ENCODE results near the gene UGT1A5. TPM values are rescaled to one million over a fixed set of nuclear protein-coding genes. Genes with fewer than 3 reads are reported as not detected.

The UGT1A5 gene
- total and polyA plus RNA-seq, 2 of the 4 experiments (the other 2 are of a cell fraction), result not detected

DNA sequence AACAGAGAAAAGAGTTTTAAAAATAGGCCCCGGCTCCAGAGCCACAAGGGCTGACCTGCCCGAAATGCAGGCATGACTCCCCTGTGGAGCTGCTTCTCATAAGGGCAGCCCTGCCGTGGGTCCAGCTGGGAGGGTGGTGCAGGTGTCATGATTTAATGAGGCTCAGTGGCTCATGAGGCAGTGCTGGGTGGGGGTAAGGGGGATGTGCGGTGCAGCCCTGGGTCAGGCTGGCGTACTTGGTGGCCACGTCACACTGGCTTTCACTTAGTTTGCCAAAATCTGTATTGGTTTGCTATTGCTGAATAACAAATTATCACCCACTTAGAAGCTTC lies 108.0 kb downstream of the UGT1A5 start:
- no peaks in the 10 kb centered on the region for H3K4me1 ChIP-seq (ENCODE audit: control insufficient read depth, insufficient read depth, low read length)
- no peak for TF ChIP-seq MXI1 (IDR thresholded peaks at IDR 0.05; ENCODE audit: borderline replicate concordance, low read depth, low read length)
- TF ChIP-seq CHD1 (IDR thresholded peaks at IDR 0.05; ENCODE audit: low read depth, low read length), result no peak
- no peak for TF ChIP-seq RCOR1 (IDR thresholded peaks at IDR 0.05; ENCODE audit: insufficient replicate concordance, low read length)
- no peak for TF ChIP-seq SMC3 (IDR thresholded peaks at IDR 0.05; ENCODE audit: low read depth, low read length)
- no peak for TF ChIP-seq CTCF (conservative IDR thresholded peaks at IDR 0.05; ENCODE audit: low read depth, low read length)
- TF ChIP-seq, protein P1, sequence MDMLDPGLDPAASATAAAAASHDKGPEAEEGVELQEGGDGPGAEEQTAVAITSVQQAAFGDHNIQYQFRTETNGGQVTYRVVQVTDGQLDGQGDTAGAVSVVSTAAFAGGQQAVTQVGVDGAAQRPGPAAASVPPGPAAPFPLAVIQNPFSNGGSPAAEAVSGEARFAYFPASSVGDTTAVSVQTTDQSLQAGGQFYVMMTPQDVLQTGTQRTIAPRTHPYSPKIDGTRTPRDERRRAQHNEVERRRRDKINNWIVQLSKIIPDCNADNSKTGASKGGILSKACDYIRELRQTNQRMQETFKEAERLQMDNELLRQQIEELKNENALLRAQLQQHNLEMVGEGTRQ (IDR thresholded peaks at IDR 0.05; ENCODE audit: low read depth, low read length), result no peak
- TF ChIP-seq FOS (IDR thresholded peaks at IDR 0.05; ENCODE audit: low read depth, low read length), result no peak
- no peak for TF ChIP-seq RAD21 (IDR thresholded peaks at IDR 0.05; ENCODE audit: low read length)
- no peak for TF ChIP-seq NFE2L2 (IDR thresholded peaks at IDR 0.05; ENCODE audit: low read depth, low read length)
- TF ChIP-seq POLR2A (IDR thresholded peaks at IDR 0.05; ENCODE audit: low read depth, low read length), result no peak
- ChIA-PET CTCF (no interaction called here), POLR2A (ENCODE audit: unreplicated experiment) (no interaction called here)
- no peak overlapping the region for H3K9ac ChIP-seq (ENCODE audit: low read depth, low read length)
- no peaks in the 10 kb centered on the region for H3K79me1 ChIP-seq (ENCODE audit: low read depth in 1 of 2, low read length in 2 of 2)
- H2AK5ac ChIP-seq (ENCODE audit: low read depth, low read length), result no peak overlapping the region
- no peak overlapping the region for H2BK20ac ChIP-seq (ENCODE audit: low read depth, low read length)
- no peak overlapping the region for H2BK120ac ChIP-seq (ENCODE audit: low read depth, low read length)
- no peak overlapping the region for H3K14ac ChIP-seq (replicated peaks; ENCODE audit: low read depth, low read length)
- intact Hi-C loops (cut with micrococcal nuclease) (no loop called here), dilution Hi-C loops (cut with HindIII; ENCODE audit: low sequenced_read_pairs, unreplicated experiment) (no loop called here), in situ Hi-C loops (cut with MboI; ENCODE audit: low sequenced_read_pairs) (no loop called here)
- H4K20me1 ChIP-seq (ENCODE audit: insufficient read depth, low read length), result no peaks in the 10 kb centered on the region
- H3K27me3 ChIP-seq (ENCODE audit: control insufficient read depth, insufficient read depth, low read length), result peaks cover 10% of the 10 kb centered on the region
- H3K27ac ChIP-seq (ENCODE audit: insufficient read depth, low read length), result no peak overlapping the region
- no TSS peak for BruUV-seq (replicated peaks)
- no peaks in the 10 kb centered on the region for H3K9me1 ChIP-seq (ENCODE audit: insufficient read depth, low read length)
- H3K18ac ChIP-seq (ENCODE audit: low read depth, low read length), result no peak overlapping the region
- H2AK9ac ChIP-seq (replicated peaks; ENCODE audit: low read depth, low read length, poor library complexity), result no peak overlapping the region
- H4K8ac ChIP-seq (ENCODE audit: low read depth in 2 of 2, low read length in 2 of 2), result no peak overlapping the region
- H3K56ac ChIP-seq (ENCODE audit: extremely low read depth, insufficient read depth, low read length), result no peak overlapping the region
- H2AFZ ChIP-seq (replicated peaks; ENCODE audit: low read length, poor library complexity), result no peak overlapping the region
- H3K4me3 ChIP-seq (ENCODE audit: insufficient read depth, low read depth, low read length), result no peak overlapping the region
- no peak overlapping the region for H3K23ac ChIP-seq (ENCODE audit: low read depth, low read length)
- ATAC-seq (ENCODE audit: low read depth), result no peak
- no peak overlapping the region for H3K4ac ChIP-seq (ENCODE audit: low read depth, low read length)
- H3K9me3 ChIP-seq (ENCODE audit: control insufficient read depth, insufficient read depth, low read length), result no peaks in the 10 kb centered on the region
- H4K5ac ChIP-seq (ENCODE audit: low read depth, low read length), result no peak overlapping the region
- no peak overlapping the region for H2BK5ac ChIP-seq (ENCODE audit: low read depth, low read length, poor library complexity, severe bottlenecking)
- 83% methylated on average over 2 of the region's 6 CpGs; no CpG with 5 or more reads in 1 of the 2 experiments for WGBS, 2 experiments (ENCODE audit: extremely low coverage in 2 of 2, insufficient read length in 1 of 2)
- no peak overlapping the region for H4K91ac ChIP-seq (ENCODE audit: insufficient read depth, low read depth, low read length)
- H3K36me3 ChIP-seq (ENCODE audit: control insufficient read depth, insufficient read depth, low read length), result no peaks in the 10 kb centered on the region
- no peak overlapping the region for H2BK15ac ChIP-seq (ENCODE audit: low read depth, low read length)
- no peak for DNase-seq
- H3K4me2 ChIP-seq (ENCODE audit: low read depth, low read length), result no peak overlapping the region
